ENCODE measurements around the gene LASP1NB.

Gene LASP1NB

GRCh38 chr17:38918916-38919315 is 6.5 kb upstream of the LASP1NB start:
- Histone ChIP-seq H3K36me3 (ENCODE audit: low read depth) (peaks cover 21% of the 10 kb centered on the region; the same call in 1 of the 2 replicates), H4K20me1 (ENCODE audit: insufficient read depth) (peaks cover 27% of the 10 kb centered on the region), H3K27ac (no peak overlapping the region), H3K27me3 (ENCODE audit: insufficient read depth, low read depth) (no peaks in the 10 kb centered on the region), H3K9me2 (ENCODE audit: insufficient read depth) (no peaks in the 10 kb centered on the region), H3K4me2 (no peak overlapping the region), H3K79me2 (ENCODE audit: low read depth) (no peaks in the 10 kb centered on the region), H3K9me3 (ENCODE audit: insufficient read depth, low read depth) (no peaks in the 10 kb centered on the region), H2AFZ (no peak overlapping the region), H3F3A (ENCODE audit: insufficient read depth, low read depth) (peaks cover 51% of the 10 kb centered on the region; the same call in 1 of the 2 replicates), H3K4me1 (replicated peaks; ENCODE audit: insufficient read depth) (no peaks in the 10 kb centered on the region), H3K4me3 (no peak overlapping the region)
- CTCF ChIA-PET, result no interaction called here
- no TSS peak for BruUV-seq (replicated peaks)
- intact Hi-C loops (cut with micrococcal nuclease; ENCODE audit: unreplicated experiment), result no loop called here
- no peak for TF ChIP-seq EZH2 (IDR thresholded peaks at IDR 0.05; ENCODE audit: low read depth)
- no peak for TF ChIP-seq CTCF (conservative IDR thresholded peaks at IDR 0.05)
- DNase-seq, result no peak
- POLR2A ChIA-PET (ENCODE audit: unreplicated experiment), result interaction anchor here (0.5 kb wide), 1 partner anchor 1034 kb away, joined by 5 read pairs; no protein-coding TSS in a partner anchor

- no peak for TF ChIP-seq CTCF (conservative IDR thresholded peaks at IDR 0.05)
- no peak for TF ChIP-seq EZH2 (IDR thresholded peaks at IDR 0.05; ENCODE audit: low read depth)
- Histone ChIP-seq H3K9me2 (ENCODE audit: insufficient read depth) (no peaks in the 10 kb centered on the region), H3K4me1 (replicated peaks; ENCODE audit: insufficient read depth) (no peaks in the 10 kb centered on the region), H3K27ac (no peak overlapping the region), H3K9me3 (ENCODE audit: insufficient read depth, low read depth) (no peaks in the 10 kb centered on the region), H3K36me3 (ENCODE audit: low read depth) (peaks cover 21% of the 10 kb centered on the region; the same call in 1 of the 2 replicates), H4K20me1 (ENCODE audit: insufficient read depth) (peaks cover 27% of the 10 kb centered on the region), H3K27me3 (ENCODE audit: insufficient read depth, low read depth) (no peaks in the 10 kb centered on the region), H3K4me3 (no peak overlapping the region), H3F3A (ENCODE audit: insufficient read depth, low read depth) (peaks cover 52% of the 10 kb centered on the region; the same call in 1 of the 2 replicates), H2AFZ (no peak overlapping the region), H3K4me2 (no peak overlapping the region), H3K79me2 (ENCODE audit: low read depth) (no peaks in the 10 kb centered on the region)
- intact Hi-C loops (cut with micrococcal nuclease; ENCODE audit: unreplicated experiment), result loop anchor here (5.0 kb wide), 2 partner anchors 38 to 233 kb away; partner anchors contain the start of gene PLXDC1
- POLR2A ChIA-PET (ENCODE audit: unreplicated experiment), result no interaction called here
- CTCF ChIA-PET, result no interaction called here
- no TSS peak for BruUV-seq (replicated peaks)
- no peak for DNase-seq
These were observed 5.9 kb upstream of the LASP1NB start for GRCh38 chr17:38919316-38920078.

GRCh38 chr17:38920374-38921291 is 4.8 kb upstream of the LASP1NB start:
- H3K27me3 ChIP-seq (ENCODE audit: insufficient read depth, low read depth), result no peaks in the 10 kb centered on the region
- CTCF ChIA-PET, result interaction anchor here (0.5 kb wide), 1 partner anchor 54 kb away, joined by 3 read pairs; no protein-coding TSS in a partner anchor

More at GRCh38 chr17:38920374-38921291, 4.8 kb upstream of the LASP1NB start:
- TSS peak; percentile 22 for BruUV-seq (replicated peaks)
- POLR2A ChIA-PET (ENCODE audit: unreplicated experiment), result interaction anchor here (0.6 kb wide), 1 partner anchor 46 kb away, joined by 3 read pairs; no protein-coding TSS in a partner anchor
- DNase-seq, result no peak
- peaks cover 17% of the 10 kb centered on the region; the same call in 1 of the 2 replicates for H3K36me3 ChIP-seq (ENCODE audit: low read depth)
- H3K4me1 ChIP-seq (replicated peaks; ENCODE audit: insufficient read depth), result no peaks in the 10 kb centered on the region
- H3F3A ChIP-seq (ENCODE audit: insufficient read depth, low read depth), result peaks cover 59% of the 10 kb centered on the region; the same call in 1 of the 2 replicates
- H3K4me2 ChIP-seq, result no peak overlapping the region
- peaks cover 19% of the 10 kb centered on the region for H4K20me1 ChIP-seq (ENCODE audit: insufficient read depth)
- H3K9me2 ChIP-seq (ENCODE audit: insufficient read depth), result no peaks in the 10 kb centered on the region
- no peaks in the 10 kb centered on the region for H3K9me3 ChIP-seq (ENCODE audit: insufficient read depth, low read depth)
- intact Hi-C loops (cut with micrococcal nuclease; ENCODE audit: unreplicated experiment), result loop anchor here (5.0 kb wide), 2 partner anchors 37 to 232 kb away; partner anchors contain the start of gene PLXDC1
- H2AFZ ChIP-seq, result no peak overlapping the region
- H3K4me3 ChIP-seq, result no peak overlapping the region
- no peaks in the 10 kb centered on the region for H3K79me2 ChIP-seq (ENCODE audit: low read depth)
- no peak for TF ChIP-seq CTCF (conservative IDR thresholded peaks at IDR 0.05)
- TF ChIP-seq EZH2 (IDR thresholded peaks at IDR 0.05; ENCODE audit: low read depth), result no peak
- no peak overlapping the region for H3K27ac ChIP-seq

Measured in PC-9 (cell line).